ENCODE data around the gene LPAR6. TPM values are rescaled to one million over a fixed set of nuclear protein-coding genes. Genes with fewer than 3 reads are reported as not detected.
A peak's percentile ranks its signal among the peaks of the same experiment; 100 is the strongest.

Gene LPAR6
- total RNA-seq, 1 donor from 2014 or later, result 30.9 TPM

- ATAC-seq, result no peak
- peaks cover 23% of the 10 kb centered on the region for H3K4me1 ChIP-seq
- TF ChIP-seq CTCF (IDR thresholded peaks at IDR 0.05), result no peak
- DNase-seq, result no peak
- H3K4me3 ChIP-seq, result peak overlapping the region; percentile 68
- intact Hi-C loops (cut with DNase I), result no loop called here
- H3K27me3 ChIP-seq, result no peaks in the 10 kb centered on the region
- no peaks in the 10 kb centered on the region for H3K9me3 ChIP-seq
- peak overlapping the region; percentile 88 for H3K27ac ChIP-seq
- H3K36me3 ChIP-seq, result no peaks in the 10 kb centered on the region
Measured at GRCh38 chr13:48411147-48411794, 1.6 kb downstream of the LPAR6 start.

- H3K9me3 ChIP-seq, result no peaks in the 10 kb centered on the region
- no peaks in the 10 kb centered on the region for H3K36me3 ChIP-seq
- no peak for TF ChIP-seq CTCF (IDR thresholded peaks at IDR 0.05)
- intact Hi-C loops (cut with DNase I), result no loop called here
- no peaks in the 10 kb centered on the region for H3K27me3 ChIP-seq
- H3K4me3 ChIP-seq, result peak overlapping the region; percentile 68
- no peak for ATAC-seq
- peak overlapping the region; percentile 47 for H3K27ac ChIP-seq
- DNase-seq, result no peak
- H3K4me1 ChIP-seq, result peaks cover 28% of the 10 kb centered on the region
Measured at GRCh38 chr13:48410199-48410598, 2.7 kb downstream of the LPAR6 start.

GRCh38 chr13:48405875-48406274 lies 7.0 kb downstream of the LPAR6 start:
- no peaks in the 10 kb centered on the region for H3K9me3 ChIP-seq
- peaks cover 36% of the 10 kb centered on the region for H3K4me1 ChIP-seq
- ATAC-seq (no peak), DNase-seq (no peak)
- intact Hi-C loops (cut with DNase I), result no loop called here
- peak overlapping the region; percentile 25 for H3K27ac ChIP-seq
- no peak overlapping the region for H3K4me3 ChIP-seq
- no peak for TF ChIP-seq CTCF (IDR thresholded peaks at IDR 0.05)
- no peaks in the 10 kb centered on the region for H3K36me3 ChIP-seq
- no peaks in the 10 kb centered on the region for H3K27me3 ChIP-seq

DNA sequence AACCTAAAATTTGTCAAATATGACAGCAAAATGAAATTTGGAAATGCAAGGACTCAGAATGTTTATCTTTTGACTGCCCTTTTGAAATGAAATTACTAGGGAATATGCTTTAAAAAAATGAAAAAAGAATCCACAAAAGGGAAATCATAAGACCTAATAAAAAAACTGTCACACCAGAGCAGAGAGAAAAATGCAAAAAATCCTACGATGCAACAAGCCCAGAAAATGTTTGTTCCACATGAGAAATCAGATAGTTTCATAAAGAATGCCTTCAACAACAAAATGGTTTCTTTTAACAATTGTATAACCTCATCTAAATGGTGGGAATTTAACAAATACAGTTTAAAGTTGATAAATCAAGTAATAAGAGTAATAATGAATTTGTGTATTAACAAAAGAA lies 8.0 kb downstream of the LPAR6 start:
- no peaks in the 10 kb centered on the region for H3K9me3 ChIP-seq
- peak overlapping the region; percentile 68 for H3K27ac ChIP-seq
- DNase-seq (no peak), ATAC-seq (no peak)
- peaks cover 45% of the 10 kb centered on the region for H3K4me1 ChIP-seq
- H3K36me3 ChIP-seq, result no peaks in the 10 kb centered on the region
- intact Hi-C loops (cut with DNase I), result no loop called here
- no peak for TF ChIP-seq CTCF (IDR thresholded peaks at IDR 0.05)
- no peak overlapping the region for H3K4me3 ChIP-seq
- H3K27me3 ChIP-seq, result no peaks in the 10 kb centered on the region

DNA sequence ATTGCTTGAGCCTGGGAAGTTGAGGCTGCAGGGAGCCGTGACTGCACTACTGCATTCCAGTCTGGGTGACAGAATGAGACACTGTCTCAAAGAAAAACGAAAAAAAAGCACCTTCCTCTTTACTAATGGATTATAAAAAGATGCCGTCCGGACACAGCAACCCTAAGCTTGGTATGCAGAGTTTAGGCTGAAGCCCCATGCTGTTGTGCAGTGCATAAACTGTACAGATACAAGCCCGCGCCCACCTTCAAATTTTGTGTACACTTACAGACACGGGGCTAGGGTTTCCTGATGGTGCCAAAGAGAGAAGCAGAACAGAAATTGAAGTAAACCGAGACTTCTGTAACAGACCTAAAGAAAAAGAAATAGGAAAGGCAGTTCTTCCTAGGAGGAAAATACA lies 9.0 kb downstream of the LPAR6 start:
- Histone ChIP-seq H3K4me1 (peaks cover 42% of the 10 kb centered on the region), H3K36me3 (no peaks in the 10 kb centered on the region), H3K27me3 (no peaks in the 10 kb centered on the region), H3K4me3 (no peak overlapping the region), H3K27ac (peak overlapping the region; percentile 68), H3K9me3 (no peaks in the 10 kb centered on the region)
- intact Hi-C loops (cut with DNase I), result no loop called here
- ATAC-seq (peak; percentile 35), DNase-seq (no peak)
- no peak for TF ChIP-seq CTCF (IDR thresholded peaks at IDR 0.05)
